GM12878 (cell line): Measurements from ENCODE around the gene NEU1. TPM values are rescaled to one million over a fixed set of nuclear protein-coding genes. Genes with fewer than 3 reads are reported as not detected.

Experiments used
- ATAC-seq: fragments of 200-7000 bp; cut with Tn5 transposase; 3 replicates; pipeline ENCODE4 v1.9.1; 2020; ENCODE audit warnings: mild to moderate bottlenecking, moderate library complexity
- BruUV-seq: library from RNA; stranded (reverse); fragments of 400-500 nt; replicated peaks from 2 replicates; lab custom pipeline; 2021; lab: Mats Ljungman, UMichigan
- CTCF ChIA-PET: fragments of 300-600 bp; sonication (Branson Sonifier 250); formaldehyde crosslinking; extraction: SDS; loops from one replicate; lab custom pipeline; 2021; ENCODE audit warnings: inconsistent platforms; lab: Yijun Ruan, JAX
- POLR2A ChIA-PET: fragments of 350-600 bp; formaldehyde crosslinking; extraction: SDS; loops from one replicate; lab custom pipeline; 2021; ENCODE audit warnings: inconsistent platforms; lab: Charles Lee
- RAD21 ChIA-PET: fragments of 300-600 bp; sonication (Branson Sonifier 250); formaldehyde crosslinking; loops from one replicate; lab custom pipeline; 2023; ENCODE audit warnings: antibody characterized with exemption; ENCODE audit not compliant: unreplicated experiment; lab: Charles Lee
- SMC1A ChIA-PET: fragments of 300-600 bp; sonication (Branson Sonifier 250); formaldehyde crosslinking; loops from one replicate; lab custom pipeline; 2023; ENCODE audit not compliant: unreplicated experiment, uncharacterized antibody; lab: Charles Lee
- DNase-seq: peaks from one replicate; pipeline ENCODE4 v3.0.0-alpha.2; 2011; ENCODE audit warnings: low read depth, low spot score
- FAIRE-seq: peaks from 3 replicates; lab custom pipeline; 2011; peaks lifted over from hg19 to GRCh38; lab: Jason Lieb, UNC
- H2AFZ ChIP-seq: 2 replicates; pipeline ENCODE4 v1.6.0; 2011; ENCODE audit warnings: low read depth, low read length, control low read depth; ENCODE audit not compliant: control insufficient read depth
- H3K27ac ChIP-seq: 2 replicates; pipeline ENCODE4 v1.5.1; 2011; ENCODE audit warnings: control low read depth; ENCODE audit not compliant: control insufficient read depth, insufficient read depth
- H3K27me3 ChIP-seq, 2 experiments: replicated peaks in 1 of 2; 2 replicates each; pipeline versions ENCODE4 v1.6.0 to v1.6.1; 2011; ENCODE audit warnings: low read length in 1 of 2; ENCODE audit not compliant: control insufficient read depth in 2 of 2, insufficient read depth in 2 of 2
- H3K36me3 ChIP-seq, 2 experiments: 2 replicates each; pipeline ENCODE4 v1.5.1; 2011; ENCODE audit warnings: low read length in 1 of 2; ENCODE audit not compliant: control insufficient read depth in 2 of 2, insufficient read depth in 2 of 2
- H3K4me1 ChIP-seq: 2 replicates; pipeline ENCODE4 v1.6.1; 2011; ENCODE audit warnings: mild to moderate bottlenecking, low read length, moderate library complexity, mixed read lengths; ENCODE audit not compliant: control insufficient read depth, insufficient read depth
- H3K4me2 ChIP-seq: 2 replicates; pipeline ENCODE4 v1.6.0; 2011; ENCODE audit warnings: control low read depth; ENCODE audit not compliant: control insufficient read depth, insufficient read depth
- H3K4me3 ChIP-seq: fragments of 200-600 bp; sonication (generic); 2 replicates; pipeline ENCODE4 v1.5.1; 2016
- H3K79me2 ChIP-seq: 2 replicates; pipeline ENCODE4 v1.6.0; 2011; ENCODE audit warnings: low read length; ENCODE audit not compliant: control insufficient read depth, insufficient read depth
- H3K9ac ChIP-seq: 2 replicates; pipeline ENCODE4 v1.8.0; 2011; ENCODE audit warnings: low read length, control low read depth, mixed read lengths; ENCODE audit not compliant: control insufficient read depth, insufficient read depth
- H3K9me3 ChIP-seq: replicated peaks from 3 replicates; pipeline ENCODE4 v1.5.1; 2011; ENCODE audit warnings: mild to moderate bottlenecking, low read length; ENCODE audit not compliant: control insufficient read depth, insufficient read depth
- H4K20me1 ChIP-seq: 2 replicates; pipeline ENCODE4 v1.6.0; 2011; ENCODE audit not compliant: control insufficient read depth, insufficient read depth
- NR2C2 ChIP-seq: IDR thresholded peaks from 2 replicates; pipeline ENCODE4 v1.6.1; 2011; ENCODE audit warnings: borderline replicate concordance, low read depth; ENCODE audit not compliant: control insufficient read depth, insufficient read length
- WGBS: methylation state at CpG from one replicate; pipeline ENCODE4 v1.1.6; 2016; ENCODE audit warnings: low lambda C conversion rate; ENCODE audit not compliant: insufficient replicate concordance, insufficient coverage; ENCODE audit errors: missing lambda C conversion rate; 5-methylcytosine and 5-hydroxymethylcytosine counted together
- in situ Hi-C: fragments of 300-500 bp; cut with MboI; formaldehyde crosslinking; loops from 9 replicates; pipeline ENCODE4 v1.14.3; 2018; ENCODE audit warnings: mixed read lengths
- intact Hi-C: fragments of 100-400 bp; cut with micrococcal nuclease; formaldehyde crosslinking; loops from one replicate; pipeline ENCODE4 v1.14.2; 2022; ENCODE audit not compliant: unreplicated experiment
- polyA plus RNA-seq, 11 experiments: library from polyadenylated mRNA; depleted of rRNA in 4 of 11; unstranded in 6 of 11; stranded (reverse) in 5 of 11; fragments of >200 nt; fragmentation: Nextera tagmentation in 4 of 11; fragmentation: Illumina TruSeq in 1 of 11; extraction: Ambion mirVana in 4 of 11; extraction: Trizol in 1 of 11; gene quantifications; 1 replicate in 1 of 11; 2 replicates in 10 of 11; pipeline versions ENCODE4 v1.2.1 to v1.2.3, GENCODE V29; 2011 to 2016; ENCODE audit warnings: inconsistent platforms in 2 of 11, missing spikeins in 2 of 11, low read depth in 1 of 11
- total RNA-seq, 4 experiments: library from RNA; depleted of rRNA in 3 of 4; stranded (reverse); fragments of >200 nt in 3 of 4; fragmentation: Illumina TruSeq in 1 of 4; extraction: Trizol in 1 of 4; gene quantifications; 2 replicates each; pipeline versions ENCODE4 v1.2.1 to v1.2.3, GENCODE V29; 2013 to 2021
- TF ChIP-seq, protein P1 (sequence below): fragments of 450-650 bp; IDR thresholded peaks from 2 replicates; pipeline ENCODE4 v1.6.1; 2016; ENCODE audit warnings: mild to moderate bottlenecking, moderate library complexity, borderline replicate concordance

NEU1 gene
- total and polyA plus RNA-seq, 10 of the 15 experiments (the other 5 are each of a cell fraction or from before 2014, with no cell fraction given), result 7.2 to 26.9 (median 21.6) TPM

DNA sequence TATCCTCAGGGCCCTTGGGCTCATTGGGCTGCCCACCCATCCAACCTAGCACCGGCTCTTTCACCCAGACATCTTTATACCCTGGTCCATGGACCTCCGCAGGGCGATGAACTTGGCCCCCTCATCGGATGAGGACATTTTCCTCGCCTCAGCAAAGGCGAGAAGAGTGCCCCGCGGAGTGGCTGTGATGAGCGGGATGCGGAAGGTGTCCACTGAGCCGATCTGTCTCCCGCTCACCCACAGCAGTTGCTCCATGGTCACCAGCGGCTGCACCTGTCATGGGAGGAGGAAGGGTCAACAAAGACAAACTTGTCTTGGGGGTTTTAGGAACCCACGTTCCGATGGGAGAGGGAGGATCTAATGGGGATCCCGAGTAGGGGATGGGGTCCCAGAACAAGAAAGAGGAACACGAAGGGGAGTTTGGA, 690 bp downstream of the NEU1 start:
- H2AFZ ChIP-seq, result peak overlapping the region; percentile 61; the same call in 1 of the 2 replicates
- in situ Hi-C loops (no loop called here), intact Hi-C loops (loop anchor here (2.0 kb wide), 2 partner anchors 27 to 61 kb away; no protein-coding TSS in a partner anchor)
- no peaks in the 10 kb centered on the region for H4K20me1 ChIP-seq
- peak overlapping the region; percentile 98 for H3K4me2 ChIP-seq
- H3K9ac ChIP-seq, result peak overlapping the region; percentile 67
- H3K4me3 ChIP-seq, result peak overlapping the region; percentile 91
- TF ChIP-seq NR2C2, result no peak
- TF ChIP-seq, protein P1, sequence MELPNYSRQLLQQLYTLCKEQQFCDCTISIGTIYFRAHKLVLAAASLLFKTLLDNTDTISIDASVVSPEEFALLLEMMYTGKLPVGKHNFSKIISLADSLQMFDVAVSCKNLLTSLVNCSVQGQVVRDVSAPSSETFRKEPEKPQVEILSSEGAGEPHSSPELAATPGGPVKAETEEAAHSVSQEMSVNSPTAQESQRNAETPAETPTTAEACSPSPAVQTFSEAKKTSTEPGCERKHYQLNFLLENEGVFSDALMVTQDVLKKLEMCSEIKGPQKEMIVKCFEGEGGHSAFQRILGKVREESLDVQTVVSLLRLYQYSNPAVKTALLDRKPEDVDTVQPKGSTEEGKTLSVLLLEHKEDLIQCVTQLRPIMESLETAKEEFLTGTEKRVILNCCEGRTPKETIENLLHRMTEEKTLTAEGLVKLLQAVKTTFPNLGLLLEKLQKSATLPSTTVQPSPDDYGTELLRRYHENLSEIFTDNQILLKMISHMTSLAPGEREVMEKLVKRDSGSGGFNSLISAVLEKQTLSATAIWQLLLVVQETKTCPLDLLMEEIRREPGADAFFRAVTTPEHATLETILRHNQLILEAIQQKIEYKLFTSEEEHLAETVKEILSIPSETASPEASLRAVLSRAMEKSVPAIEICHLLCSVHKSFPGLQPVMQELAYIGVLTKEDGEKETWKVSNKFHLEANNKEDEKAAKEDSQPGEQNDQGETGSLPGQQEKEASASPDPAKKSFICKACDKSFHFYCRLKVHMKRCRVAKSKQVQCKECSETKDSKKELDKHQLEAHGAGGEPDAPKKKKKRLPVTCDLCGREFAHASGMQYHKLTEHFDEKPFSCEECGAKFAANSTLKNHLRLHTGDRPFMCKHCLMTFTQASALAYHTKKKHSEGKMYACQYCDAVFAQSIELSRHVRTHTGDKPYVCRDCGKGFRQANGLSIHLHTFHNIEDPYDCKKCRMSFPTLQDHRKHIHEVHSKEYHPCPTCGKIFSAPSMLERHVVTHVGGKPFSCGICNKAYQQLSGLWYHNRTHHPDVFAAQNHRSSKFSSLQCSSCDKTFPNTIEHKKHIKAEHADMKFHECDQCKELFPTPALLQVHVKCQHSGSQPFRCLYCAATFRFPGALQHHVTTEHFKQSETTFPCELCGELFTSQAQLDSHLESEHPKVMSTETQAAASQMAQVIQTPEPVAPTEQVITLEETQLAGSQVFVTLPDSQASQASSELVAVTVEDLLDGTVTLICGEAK, result no peak
- RAD21 ChIA-PET, result interaction anchor here (0.7 to 1.7 kb wide), 5 partner anchors 22 to 263 kb away, joined by 3 to 8 read pairs (median 4); partner anchors contain the start of genes DXO and MSH5
- CTCF ChIA-PET, result interaction anchor here (2.2 to 2.3 kb wide), 2 partner anchors 26 to 61 kb away, joined by 9 to 17 read pairs; no protein-coding TSS in a partner anchor
- POLR2A ChIA-PET, result interaction anchor here (0.8 to 2.5 kb wide), 5 partner anchors 18 to 67 kb away, joined by 3 to 22 read pairs (median 7); partner anchors contain the start of gene HSPA1B
- peaks cover 11% of the 10 kb centered on the region for H3K4me1 ChIP-seq
- SMC1A ChIA-PET, result interaction anchor here (1.2 to 2.9 kb wide), 4 partner anchors 23 to 240 kb away, joined by 3 to 24 read pairs (median 8); no protein-coding TSS in a partner anchor
- no peaks in the 10 kb centered on the region; the same call in 1 of the 2 replicates for H3K79me2 ChIP-seq
- DNase-seq (no peak), FAIRE-seq (no peak), ATAC-seq (no peak)
- H3K27ac ChIP-seq, result no peak overlapping the region
- 60% methylated on average over 17 of the region's 17 CpGs for WGBS
- H3K27me3 ChIP-seq, result no peaks in the 10 kb centered on the region
- H3K9me3 ChIP-seq, result no peaks in the 10 kb centered on the region
- peaks cover 0 to 3% of the 10 kb centered on the region in 2 experiments; a peak in 1 of 4 replicates for H3K36me3 ChIP-seq
- no TSS peak for BruUV-seq
